CD14-positive monocyte (primary cell): ENCODE results near the gene LCORL. TPM values are rescaled to one million over a fixed set of nuclear protein-coding genes. Genes with fewer than 3 reads are reported as not detected.

Experiments
- DNase-seq, 3 donors: peaks; one replicate each; pipeline ENCODE4 v3.0.0-alpha.2; 2011 to 2022
- H2AFZ ChIP-seq: 2 replicates; pipeline ENCODE4 v1.6.0; 2012; ENCODE audit warnings: mild to moderate bottlenecking, low read depth, low read length, inconsistent platforms; ENCODE audit not compliant: insufficient read depth, poor library complexity, severe bottlenecking
- H3K27ac ChIP-seq, 2 donors: 1 replicate in 1 of 2; 2 replicates in 1 of 2; pipeline ENCODE4 v1.5.1; 2012 to 2013; ENCODE audit warnings: low read length in 2 of 2, control low read depth in 1 of 2, inconsistent platforms in 1 of 2, low read depth in 1 of 2, mild to moderate bottlenecking in 1 of 2
- H3K27me3 ChIP-seq, 2 donors: one replicate each; pipeline versions ENCODE4 v1.6.0 to v1.6.1; 2011 to 2013; ENCODE audit warnings: low read length in 2 of 2; ENCODE audit not compliant: control insufficient read depth in 2 of 2, insufficient read depth in 2 of 2
- H3K36me3 ChIP-seq, 2 donors: replicated peaks in 1 of 2; 1 replicate in 1 of 2; 2 replicates in 1 of 2; pipeline versions ENCODE4 v1.5.1 to v1.6.1; 2012 to 2013; ENCODE audit warnings: low read length in 2 of 2, control low read depth in 1 of 2, inconsistent platforms in 1 of 2, mild to moderate bottlenecking in 1 of 2; ENCODE audit not compliant: insufficient read depth in 2 of 2, control insufficient read depth in 1 of 2
- H3K4me1 ChIP-seq, 2 donors: 1 replicate in 1 of 2; 2 replicates in 1 of 2; pipeline versions ENCODE4 v1.5.1 to v1.6.1; 2012 to 2013; ENCODE audit warnings: low read length in 2 of 2, control low read depth in 1 of 2, inconsistent platforms in 1 of 2, mild to moderate bottlenecking in 1 of 2, moderate library complexity in 1 of 2; ENCODE audit not compliant: insufficient read depth in 2 of 2, control insufficient read depth in 1 of 2
- H3K4me2 ChIP-seq: replicated peaks from 2 replicates; pipeline ENCODE3; 2012; ENCODE audit warnings: low read length, moderate library complexity, mild to moderate bottlenecking; ENCODE audit not compliant: poor library complexity, severe bottlenecking; ENCODE audit errors: extremely low read depth
- H3K4me3 ChIP-seq, 3 experiments: fragments of 200-600 bp in 1 of 3; sonication (generic) in 1 of 3; replicated peaks in 1 of 3; 1 replicate in 2 of 3; 2 replicates in 1 of 3; pipeline ENCODE4 v1.5.1; 2011 to 2013; ENCODE audit warnings: low read length in 3 of 3, mild to moderate bottlenecking in 3 of 3, control low read depth in 2 of 3, low read depth in 2 of 3, inconsistent platforms in 1 of 3, moderate library complexity in 1 of 3
- H3K79me2 ChIP-seq: 2 replicates; pipeline ENCODE4 v1.6.0; 2012; ENCODE audit warnings: mild to moderate bottlenecking, control low read depth, inconsistent platforms, low read length, moderate library complexity; ENCODE audit not compliant: insufficient read depth
- H3K9ac ChIP-seq: 2 replicates; pipeline ENCODE4 v1.6.0; 2017; ENCODE audit warnings: low read length, mild to moderate bottlenecking; ENCODE audit not compliant: insufficient read depth, poor library complexity, severe bottlenecking
- H3K9me3 ChIP-seq, 2 donors: replicated peaks in 1 of 2; 1 replicate in 1 of 2; 2 replicates in 1 of 2; pipeline versions ENCODE4 v1.5.1 to v1.6.1; 2012 to 2013; ENCODE audit warnings: low read length in 2 of 2, control low read depth in 1 of 2; ENCODE audit not compliant: control insufficient read depth in 1 of 2, insufficient read depth in 1 of 2
- H4K20me1 ChIP-seq: 2 replicates; pipeline ENCODE4 v1.6.0; 2012; ENCODE audit warnings: mild to moderate bottlenecking, low read length, control low read depth, moderate library complexity; ENCODE audit not compliant: insufficient read depth
- H3K27ac Mint-ChIP-seq, 7 donors: one replicate each; pipeline ENCODE4 v1.8.0; 2020; ENCODE audit warnings: mild to moderate bottlenecking in 7 of 7, mixed read lengths in 7 of 7, moderate library complexity in 6 of 7, inconsistent platforms in 2 of 7
- H3K27me3 Mint-ChIP-seq, 3 donors: one replicate each; pipeline ENCODE4 v1.8.0; 2021 to 2022; ENCODE audit warnings: low read depth in 3 of 3, mild to moderate bottlenecking in 3 of 3, mixed read lengths in 3 of 3, moderate library complexity in 3 of 3, inconsistent platforms in 1 of 3
- H3K36me3 Mint-ChIP-seq, 2 donors: one replicate each; pipeline ENCODE4 v1.8.0; 2020; ENCODE audit warnings: mixed read lengths in 2 of 2, inconsistent platforms in 1 of 2, mild to moderate bottlenecking in 1 of 2
- H3K4me1 Mint-ChIP-seq: one replicate; pipeline ENCODE4 v1.8.0; 2020; ENCODE audit warnings: mild to moderate bottlenecking, mixed read lengths
- H3K4me3 Mint-ChIP-seq, 2 donors: one replicate each; pipeline ENCODE4 v1.8.0; 2020; ENCODE audit warnings: mild to moderate bottlenecking in 2 of 2, mixed read lengths in 2 of 2, moderate library complexity in 1 of 2
- H3K9me3 Mint-ChIP-seq, 7 donors: one replicate each; pipeline ENCODE4 v1.8.0; 2020 to 2022; ENCODE audit warnings: mixed read lengths in 7 of 7, mild to moderate bottlenecking in 6 of 7, moderate library complexity in 6 of 7, inconsistent platforms in 2 of 7
- CTCF ChIP-seq: fragments of 200-600 bp; IDR thresholded peaks from one replicate; pipeline ENCODE4 v1.8.0; 2022; ENCODE audit warnings: antibody characterized with exemption, mild to moderate bottlenecking
- WGBS: methylation state at CpG from one replicate; pipeline ENCODE4 v1.1.5; 2013; ENCODE audit warnings: missing lambda C conversion rate; ENCODE audit not compliant: insufficient coverage; 5-methylcytosine and 5-hydroxymethylcytosine counted together
- intact Hi-C, 2 donors: fragments of 100-400 bp; cut with micrococcal nuclease; formaldehyde crosslinking; loops; one replicate each; pipeline versions ENCODE4 v1.15.0 to v1.15.1; 2023
- polyA plus RNA-seq, 3 donors: library from polyadenylated mRNA; depleted of rRNA in 1 of 3; unstranded in 2 of 3; stranded (reverse) in 1 of 3; fragments of 300-500 nt in 2 of 3; fragments of >200 nt in 1 of 3; fragmentation: Illumina TruSeq in 2 of 3; gene quantifications; 1 replicate in 2 of 3; 2 replicates in 1 of 3; pipeline ENCODE4 v1.2.3, GENCODE V29; 2012 to 2021

The LCORL gene
- polyA plus RNA-seq, 3 donors, result 3.1 to 19.1 (median 9.6) TPM

GRCh38 chr4:17894421-17894820 lies 127.1 kb downstream of the LCORL start:
- Histone ChIP-seq H3K4me2 (no peak overlapping the region), H3K4me3 (no peak overlapping the region), H3K36me3 (peaks cover 2 to 17% of the 10 kb centered on the region in 2 donors), H4K20me1 (no peaks in the 10 kb centered on the region), H3K79me2 (no peaks in the 10 kb centered on the region), H3K4me1 (no peaks in the 10 kb centered on the region), H2AFZ (no peak overlapping the region), H3K9me3 (no peaks in the 10 kb centered on the region), H3K27me3 (no peaks in the 10 kb centered on the region), H3K27ac (no peak overlapping the region), H3K9ac (no peak overlapping the region)
- Mint-ChIP-seq H3K9me3 (peaks cover 0 to 1% (median 0%) of the 10 kb centered on the region in 7 donors), H3K36me3 (peaks cover 14 to 30% of the 10 kb centered on the region in 2 donors), H3K4me3 (no peak overlapping the region), H3K27ac (no peak overlapping the region), H3K4me1 (peaks cover 2% of the 10 kb centered on the region), H3K27me3 (peaks cover 0 to 1% (median 1%) of the 10 kb centered on the region in 3 donors)
- TF ChIP-seq CTCF, result no peak
- DNase-seq, result no peak
- WGBS, result no CpG with 5 or more reads among the region's 3 CpGs
- intact Hi-C loops, result no loop called here

DNA sequence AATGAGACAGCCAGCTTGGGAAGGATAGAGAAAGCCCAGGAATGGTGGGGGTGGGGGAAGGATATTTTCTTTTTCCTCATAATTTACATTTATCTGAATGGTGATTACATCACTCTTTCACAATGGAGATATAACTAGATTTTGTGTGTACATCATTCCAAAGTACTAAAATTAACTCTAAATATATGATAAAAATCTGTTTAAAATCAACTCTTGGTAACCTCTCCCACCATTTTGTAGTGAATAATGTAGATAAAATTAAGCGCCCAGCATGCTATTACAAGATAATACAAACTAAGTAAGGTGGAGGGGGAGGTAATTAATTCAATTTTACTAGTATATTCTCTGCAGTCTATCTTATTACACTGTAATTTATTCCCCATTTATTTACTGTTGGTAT lies 131.9 kb downstream of the LCORL start:
- H3K4me3 ChIP-seq, result no peak overlapping the region
- H4K20me1 ChIP-seq, result no peaks in the 10 kb centered on the region
- no peak overlapping the region for H3K27ac ChIP-seq
- no CpG with 5 or more reads among the region's 1 CpG for WGBS
- no peak overlapping the region for H3K4me3 Mint-ChIP-seq
- H3K9me3 Mint-ChIP-seq, result no peaks in the 10 kb centered on the region
- H3K9ac ChIP-seq, result no peak overlapping the region
- no peaks in the 10 kb centered on the region for H3K27me3 ChIP-seq
- no peak overlapping the region for H2AFZ ChIP-seq
- TF ChIP-seq CTCF, result no peak
- H3K27ac Mint-ChIP-seq, result no peak overlapping the region
- no peaks in the 10 kb centered on the region for H3K4me1 Mint-ChIP-seq
- DNase-seq, result no peak
- H3K79me2 ChIP-seq, result no peaks in the 10 kb centered on the region
- H3K4me1 ChIP-seq, result no peaks in the 10 kb centered on the region
- peaks cover 9 to 13% of the 10 kb centered on the region in 2 donors for H3K36me3 Mint-ChIP-seq
- H3K9me3 ChIP-seq, result no peaks in the 10 kb centered on the region
- H3K4me2 ChIP-seq, result no peak overlapping the region
- H3K36me3 ChIP-seq, result peaks cover 2 to 3% of the 10 kb centered on the region in 2 donors
- intact Hi-C loops, result no loop called here
- H3K27me3 Mint-ChIP-seq, result peaks cover 0 to 1% (median 1%) of the 10 kb centered on the region in 3 donors
